AML-193 (cell line): ENCODE measurements around the gene PHAX.
"Not testable (repeated sequence)": the region's sequence is repeated elsewhere in the genome, so short reads cannot be mapped to it uniquely, and the experiment has no call there.

Source experiments
- DNase-seq, 2 experiments: peaks; one replicate each; lab custom pipeline; 2025; lab: John Stamatoyannopoulos, UW

Gene PHAX

GRCh38 chr5:126656401-126657007 lies 55.8 kb downstream of the PHAX start:
- peak; percentile 36 for DNase-seq

- no peak for DNase-seq
These were observed 57.8 kb downstream of the PHAX start for GRCh38 chr5:126658561-126658960.

- no peak for DNase-seq
These were observed 59.2 kb downstream of the PHAX start for GRCh38 chr5:126659805-126660482.

- no peak for DNase-seq
These were observed 63.8 kb downstream of the PHAX start for GRCh38 chr5:126664586-126664985.

- DNase-seq, result not testable (repeated sequence)
These were observed 69.4 kb downstream of the PHAX start for GRCh38 chr5:126670109-126670508.

GRCh38 chr5:126671681-126672080 lies 70.9 kb downstream of the PHAX start:
- not testable (repeated sequence) for DNase-seq

- DNase-seq, result no peak
These were observed 72.7 kb downstream of the PHAX start for GRCh38 chr5:126673477-126673876.

GRCh38 chr5:126674145-126674544 lies 73.4 kb downstream of the PHAX start:
- DNase-seq, result no peak

GRCh38 chr5:126675338-126675737 lies 74.6 kb downstream of the PHAX start:
- DNase-seq, result no peak

GRCh38 chr5:126676195-126676624 lies 75.5 kb downstream of the PHAX start:
- peak; percentile 51 to 72 for DNase-seq
